Tibial nerve (tissue), 4 donors: ENCODE data around the gene HEMK1. TPM values are rescaled to one million over a fixed set of nuclear protein-coding genes. Genes with fewer than 3 reads are reported as not detected.

Experiments
- DNase-seq, 2 donors: peaks; one replicate each; pipeline ENCODE4 v3.0.0-alpha.2; 2019; ENCODE audit warnings: low spot score in 2 of 2
- H3K27ac ChIP-seq, 4 donors: fragments of 200-600 bp; sonication (generic) in 3 of 4; one replicate each; pipeline ENCODE4 v1.5.1; 2017 to 2019; ENCODE audit warnings: mild to moderate bottlenecking in 1 of 4
- H3K27me3 ChIP-seq, 2 donors: fragments of 200-600 bp; sonication (generic) in 1 of 2; one replicate each; pipeline versions ENCODE4 v1.5.1 to v1.6.0; 2017 to 2019
- H3K36me3 ChIP-seq, 3 donors: fragments of 200-600 bp; sonication (generic); one replicate each; pipeline ENCODE4 v1.5.1; 2018 to 2019
- H3K4me1 ChIP-seq, 4 donors: fragments of 200-600 bp; sonication (generic) in 3 of 4; one replicate each; pipeline ENCODE4 v1.5.1; 2017 to 2019
- H3K4me3 ChIP-seq, 4 donors: fragments of 200-600 bp; sonication (generic) in 3 of 4; one replicate each; pipeline ENCODE4 v1.5.1; 2017 to 2019; ENCODE audit warnings: mild to moderate bottlenecking in 1 of 4, moderate library complexity in 1 of 4
- H3K9me3 ChIP-seq, 4 donors: fragments of 200-600 bp; sonication (generic) in 3 of 4; one replicate each; pipeline ENCODE4 v1.5.1; 2017 to 2019
- CTCF ChIP-seq, 5 experiments: fragments of 200-600 bp in 3 of 5; fragments of 450-650 bp in 2 of 5; sonication (generic) in 3 of 5; IDR thresholded peaks; one replicate each; pipeline ENCODE4 v1.5.1; 2016 to 2019; ENCODE audit warnings: antibody characterized with exemption in 5 of 5, mild to moderate bottlenecking in 3 of 5, moderate library complexity in 2 of 5
- EP300 ChIP-seq, 2 donors: sonication (generic); formaldehyde crosslinking; IDR thresholded peaks; one replicate each; pipeline ENCODE4 v1.6.1; 2017; ENCODE audit warnings: antibody characterized with exemption in 2 of 2, mild to moderate bottlenecking in 1 of 2
- POLR2A ChIP-seq, 2 donors: fragments of 450-650 bp; IDR thresholded peaks; one replicate each; pipeline ENCODE4 v1.6.1; 2017; ENCODE audit warnings: antibody characterized with exemption in 2 of 2, mild to moderate bottlenecking in 2 of 2, moderate library complexity in 2 of 2
- WGBS, 2 donors: methylation state at CpG; one replicate each; pipeline ENCODE4 v1.1.5; 2018; 5-methylcytosine and 5-hydroxymethylcytosine counted together
- total RNA-seq, 4 donors: library from RNA; depleted of rRNA; stranded (reverse); fragments of >200 nt; gene quantifications; one replicate each; pipeline ENCODE4 v1.1.0, GENCODE V29; 2016

HEMK1 gene
- total RNA-seq, 4 donors from 2014 or later: 6.9 to 10.2 (median 8.8) TPM

GRCh38 chr3:50573566-50574443 is 4.5 kb downstream of the HEMK1 start:
- TF ChIP-seq CTCF (IDR thresholded peaks at IDR 0.05) (no peak), EP300 (IDR thresholded peaks at IDR 0.05) (no peak), POLR2A (IDR thresholded peaks at IDR 0.05) (no peak)
- Histone ChIP-seq H3K4me3 (no peak overlapping the region), H3K27ac (no peak overlapping the region), H3K9me3 (no peaks in the 10 kb centered on the region), H3K27me3 (no peaks in the 10 kb centered on the region), H3K4me1 (peaks cover 0 to 36% (median 14%) of the 10 kb centered on the region in 4 donors), H3K36me3 (peaks cover 0 to 61% (median 0%) of the 10 kb centered on the region in 3 donors)
- WGBS, 2 donors: 86 to 91% methylated on average over 8 of the region's 8 CpGs
- no peak for DNase-seq

GRCh38 chr3:50574444-50574831 is 5.1 kb downstream of the HEMK1 start:
- Histone ChIP-seq H3K27ac (no peak overlapping the region), H3K4me3 (no peak overlapping the region), H3K4me1 (peaks cover 0 to 35% (median 14%) of the 10 kb centered on the region in 4 donors), H3K27me3 (no peaks in the 10 kb centered on the region), H3K9me3 (no peaks in the 10 kb centered on the region), H3K36me3 (peaks cover 0 to 67% (median 0%) of the 10 kb centered on the region in 3 donors)
- 40 to 75% methylated on average over 1 of the region's 1 CpG for whole genome bisulfite sequencing, 2 donors
- DNase-seq: no peak
- TF ChIP-seq EP300 (IDR thresholded peaks at IDR 0.05): no peak
- TF ChIP-seq CTCF (IDR thresholded peaks at IDR 0.05): no peak
- no peak for TF ChIP-seq POLR2A (IDR thresholded peaks at IDR 0.05)

GRCh38 chr3:50575372-50575771 is 6.0 kb downstream of the HEMK1 start:
- TF ChIP-seq POLR2A (IDR thresholded peaks at IDR 0.05) (no peak), CTCF (IDR thresholded peaks at IDR 0.05) (no peak), EP300 (IDR thresholded peaks at IDR 0.05) (no peak)
- no peaks in the 10 kb centered on the region for H3K27me3 ChIP-seq
- no peak for DNase-seq
- WGBS, 2 donors: 90% methylated on average over 6 of the region's 6 CpGs
- H3K4me3 ChIP-seq: no peak overlapping the region
- peaks cover 0 to 28% (median 8%) of the 10 kb centered on the region in 4 donors for H3K4me1 ChIP-seq
- peaks cover 0 to 76% (median 0%) of the 10 kb centered on the region in 3 donors for H3K36me3 ChIP-seq
- no peaks in the 10 kb centered on the region for H3K9me3 ChIP-seq
- H3K27ac ChIP-seq: no peak overlapping the region

- Histone ChIP-seq H3K4me3 (no peak overlapping the region), H3K27me3 (no peaks in the 10 kb centered on the region), H3K36me3 (peaks cover 0 to 96% (median 0%) of the 10 kb centered on the region in 3 donors), H3K27ac (no peak overlapping the region), H3K4me1 (peaks cover 0 to 8% (median 1%) of the 10 kb centered on the region in 4 donors), H3K9me3 (no peaks in the 10 kb centered on the region)
- no peak for DNase-seq
- 74 to 97% methylated on average over 2 of the region's 2 CpGs for WGBS, 2 donors
- TF ChIP-seq CTCF (IDR thresholded peaks at IDR 0.05) (no peak), POLR2A (IDR thresholded peaks at IDR 0.05) (no peak), EP300 (IDR thresholded peaks at IDR 0.05) (no peak)
Observed at GRCh38 chr3:50577348-50577747, 8.0 kb downstream of the HEMK1 start.
